Measurements from ENCODE around the gene TAS2R39.
"Not testable (repeated sequence)": the region's sequence is repeated elsewhere in the genome, so short reads cannot be mapped to it uniquely, and the experiment has no call there.

TAS2R39 gene

DNA sequence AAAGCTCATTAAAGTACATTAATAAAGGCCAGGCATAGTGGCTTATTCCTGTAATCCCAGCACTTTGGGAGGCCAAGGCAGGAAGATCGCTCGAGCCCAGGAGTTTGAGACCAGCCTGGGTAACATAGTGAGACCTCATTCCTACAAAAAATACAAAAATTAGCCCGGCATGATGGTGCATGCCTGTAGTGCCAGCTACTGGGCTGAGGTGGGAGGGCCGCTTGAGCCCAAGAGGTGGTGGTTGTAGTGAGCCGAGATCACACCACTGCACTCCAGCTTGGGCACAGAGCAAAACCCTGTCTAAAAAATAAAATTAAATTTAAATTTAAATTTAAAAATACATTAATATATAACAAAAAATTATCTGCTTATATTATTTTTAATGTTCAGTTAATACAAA is 7.1 kb upstream of the TAS2R39 start:
- TF ChIP-seq, protein P1, sequence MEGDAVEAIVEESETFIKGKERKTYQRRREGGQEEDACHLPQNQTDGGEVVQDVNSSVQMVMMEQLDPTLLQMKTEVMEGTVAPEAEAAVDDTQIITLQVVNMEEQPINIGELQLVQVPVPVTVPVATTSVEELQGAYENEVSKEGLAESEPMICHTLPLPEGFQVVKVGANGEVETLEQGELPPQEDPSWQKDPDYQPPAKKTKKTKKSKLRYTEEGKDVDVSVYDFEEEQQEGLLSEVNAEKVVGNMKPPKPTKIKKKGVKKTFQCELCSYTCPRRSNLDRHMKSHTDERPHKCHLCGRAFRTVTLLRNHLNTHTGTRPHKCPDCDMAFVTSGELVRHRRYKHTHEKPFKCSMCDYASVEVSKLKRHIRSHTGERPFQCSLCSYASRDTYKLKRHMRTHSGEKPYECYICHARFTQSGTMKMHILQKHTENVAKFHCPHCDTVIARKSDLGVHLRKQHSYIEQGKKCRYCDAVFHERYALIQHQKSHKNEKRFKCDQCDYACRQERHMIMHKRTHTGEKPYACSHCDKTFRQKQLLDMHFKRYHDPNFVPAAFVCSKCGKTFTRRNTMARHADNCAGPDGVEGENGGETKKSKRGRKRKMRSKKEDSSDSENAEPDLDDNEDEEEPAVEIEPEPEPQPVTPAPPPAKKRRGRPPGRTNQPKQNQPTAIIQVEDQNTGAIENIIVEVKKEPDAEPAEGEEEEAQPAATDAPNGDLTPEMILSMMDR (IDR thresholded peaks at IDR 0.05; ENCODE audit: borderline replicate concordance, insufficient read depth, low read depth, low read length) = no peak

DNA sequence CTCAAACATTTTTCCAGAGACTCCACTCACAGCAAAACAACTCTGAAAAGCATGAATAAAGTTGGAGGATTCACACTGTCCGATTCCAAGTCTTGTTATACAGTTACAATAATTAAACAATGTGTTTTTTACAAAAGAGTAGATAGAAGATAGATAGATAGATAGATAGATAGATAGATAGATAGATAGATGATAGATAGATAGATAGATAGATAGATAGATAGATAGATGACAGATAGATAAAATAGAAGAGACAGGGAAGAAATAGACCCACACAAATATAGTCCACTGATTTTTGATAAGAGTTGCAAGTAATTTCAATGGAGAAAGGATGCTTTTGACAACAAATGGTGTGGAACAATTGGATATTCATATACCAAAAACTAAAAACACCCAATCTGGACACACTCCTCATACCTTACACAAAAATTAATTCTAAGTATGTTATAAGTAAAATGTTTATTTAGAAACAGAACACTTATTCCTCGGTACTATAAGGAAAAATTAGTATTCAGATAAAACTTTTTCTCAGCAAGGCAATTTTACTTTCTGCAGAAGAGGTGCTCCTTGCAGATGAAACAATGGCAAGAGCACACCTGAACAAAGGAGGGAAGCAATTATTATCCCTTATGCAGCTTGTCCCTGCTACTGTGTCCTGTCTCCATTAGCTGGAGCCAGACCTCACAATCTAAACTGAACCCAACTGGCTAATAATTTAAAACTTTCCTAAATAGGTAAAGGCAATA is 5.7 kb upstream of the TAS2R39 start:
- TF ChIP-seq, protein P1 (IDR thresholded peaks at IDR 0.05; ENCODE audit: borderline replicate concordance, insufficient read depth, low read depth, low read length) = no peak
- H3K4me3 ChIP-seq (ENCODE audit: low read depth, low read length) = no peak overlapping the region

More for the DNA sequence above, 7.1 kb upstream of the TAS2R39 start:
- no peak overlapping the region for H3K4me3 ChIP-seq (ENCODE audit: low read depth, low read length)

- not testable (repeated sequence) for H3K4me3 ChIP-seq (ENCODE audit: low read depth, low read length)
These were observed 2.4 kb upstream of the TAS2R39 start for GRCh38 chr7:143180771-143181170.

GRCh38 chr7:143181349-143181748 is 1.9 kb upstream of the TAS2R39 start:
- no peak overlapping the region for H3K4me3 ChIP-seq (ENCODE audit: low read depth, low read length)
- TF ChIP-seq, protein P1 (IDR thresholded peaks at IDR 0.05; ENCODE audit: borderline replicate concordance, insufficient read depth, low read depth, low read length) = no peak

GRCh38 chr7:143185551-143185950 is 2.3 kb downstream of the TAS2R39 start:
- H3K4me3 ChIP-seq (ENCODE audit: low read depth, low read length) = no peak overlapping the region
- TF ChIP-seq, protein P1 (IDR thresholded peaks at IDR 0.05; ENCODE audit: borderline replicate concordance, insufficient read depth, low read depth, low read length) = no peak

- TF ChIP-seq, protein P1 (IDR thresholded peaks at IDR 0.05; ENCODE audit: borderline replicate concordance, insufficient read depth, low read depth, low read length) = no peak
- H3K4me3 ChIP-seq (ENCODE audit: low read depth, low read length) = no peak overlapping the region
These were observed 5.8 kb downstream of the TAS2R39 start for GRCh38 chr7:143188994-143189393.

- TF ChIP-seq, protein P1 (IDR thresholded peaks at IDR 0.05; ENCODE audit: borderline replicate concordance, insufficient read depth, low read depth, low read length) = no peak
- no peak overlapping the region for H3K4me3 ChIP-seq (ENCODE audit: low read depth, low read length)
These were observed 10.7 kb downstream of the TAS2R39 start for GRCh38 chr7:143193880-143194279.

All from GM12875 (cell line).